ENCODE data around the gene NPFFR1.
"Not testable (repeated sequence)": the region's sequence is repeated elsewhere in the genome, so short reads cannot be mapped to it uniquely, and the experiment has no call there.

The NPFFR1 gene

DNA sequence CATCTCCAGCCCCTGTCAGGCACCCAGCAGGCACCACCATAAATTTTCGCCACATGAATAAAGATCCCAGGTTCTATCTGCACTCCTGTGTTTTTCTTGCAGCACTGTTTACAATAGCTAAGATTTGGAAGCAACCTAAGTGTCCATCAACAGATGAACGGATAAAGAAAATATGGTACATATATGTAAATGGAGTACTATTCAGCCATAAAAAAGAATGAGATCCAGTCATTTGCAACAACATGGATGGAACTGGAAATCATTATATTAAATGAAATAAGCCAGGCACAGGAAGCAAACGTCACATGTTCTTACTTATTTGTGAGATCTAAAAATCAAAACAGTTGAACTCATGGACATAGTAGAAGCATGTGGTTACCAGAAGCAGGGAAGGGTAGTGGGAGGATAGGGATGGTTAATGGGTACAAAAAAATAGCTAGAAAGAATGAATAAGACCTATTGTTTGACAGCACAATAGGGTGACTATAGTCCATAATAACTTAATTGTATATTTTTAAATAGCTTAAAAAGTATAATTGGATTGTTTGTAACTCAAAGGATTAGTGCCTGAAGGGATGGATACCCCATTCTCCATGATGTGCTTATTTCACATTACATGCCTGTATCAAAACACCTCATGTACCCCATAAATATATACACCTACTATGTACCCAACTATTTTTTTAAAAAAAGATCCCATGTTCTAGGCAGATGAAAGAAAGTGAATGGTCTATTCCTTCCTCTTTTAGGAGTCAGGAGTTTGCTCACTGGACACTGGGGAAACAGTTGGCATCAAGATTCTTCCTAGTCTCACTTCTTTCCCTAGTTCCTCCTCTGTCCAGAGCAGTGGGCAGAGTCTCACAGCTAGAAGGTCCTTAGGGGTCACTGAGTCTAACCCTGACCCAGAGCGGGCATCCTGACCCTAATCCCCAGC is 1.0 kb upstream of the NPFFR1 start:
- no peak for DNase-seq

DNA sequence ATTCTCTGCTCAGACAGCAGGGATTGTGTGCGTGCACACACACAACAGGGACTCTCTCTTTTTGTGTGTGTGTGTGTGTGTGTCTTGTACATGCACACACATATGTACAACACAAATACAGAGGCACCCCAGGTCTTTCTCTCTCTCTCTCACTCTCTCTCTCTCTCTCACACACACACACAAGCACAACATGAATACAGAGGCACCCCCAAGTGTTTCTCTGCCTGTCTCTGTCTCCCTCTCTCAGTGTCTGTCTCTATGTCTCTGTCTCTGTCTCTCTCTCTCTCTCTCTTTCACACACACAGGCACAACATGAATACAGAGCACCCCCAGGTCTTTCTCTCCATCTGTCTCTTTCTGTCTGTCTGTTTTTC is 746 bp downstream of the NPFFR1 start:
- no peak for DNase-seq

- DNase-seq, result no peak
These were observed 2.2 kb downstream of the NPFFR1 start for GRCh38 chr10:70281609-70282008.

- no peak for DNase-seq
These were observed 3.7 kb downstream of the NPFFR1 start for GRCh38 chr10:70280099-70280498.

GRCh38 chr10:70277396-70278030 is 6.3 kb downstream of the NPFFR1 start:
- DNase-seq, result no peak

DNA sequence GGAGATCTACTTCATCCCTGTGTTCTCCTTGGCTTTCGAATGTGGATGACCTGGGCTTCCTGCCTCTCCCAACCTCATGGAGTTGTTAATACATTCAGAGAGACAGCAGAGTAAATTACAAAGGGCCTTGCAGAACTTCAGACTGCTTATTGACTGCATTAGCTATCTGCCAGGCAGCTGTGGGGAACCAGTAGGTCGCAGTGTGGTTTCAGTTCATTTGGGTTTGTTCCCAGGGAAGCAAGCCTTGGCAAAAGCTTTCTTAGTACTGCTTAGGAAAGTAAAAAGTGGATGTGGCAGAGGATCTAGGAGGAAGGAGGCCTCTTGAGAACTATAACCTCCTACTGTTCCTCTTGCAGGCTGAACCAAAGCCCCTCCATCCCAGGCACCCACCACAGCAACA is 9.2 kb downstream of the NPFFR1 start:
- DNase-seq, result peak; percentile 18

- no peak for DNase-seq
These were observed 10.9 kb downstream of the NPFFR1 start for GRCh38 chr10:70272925-70273316.

DNA sequence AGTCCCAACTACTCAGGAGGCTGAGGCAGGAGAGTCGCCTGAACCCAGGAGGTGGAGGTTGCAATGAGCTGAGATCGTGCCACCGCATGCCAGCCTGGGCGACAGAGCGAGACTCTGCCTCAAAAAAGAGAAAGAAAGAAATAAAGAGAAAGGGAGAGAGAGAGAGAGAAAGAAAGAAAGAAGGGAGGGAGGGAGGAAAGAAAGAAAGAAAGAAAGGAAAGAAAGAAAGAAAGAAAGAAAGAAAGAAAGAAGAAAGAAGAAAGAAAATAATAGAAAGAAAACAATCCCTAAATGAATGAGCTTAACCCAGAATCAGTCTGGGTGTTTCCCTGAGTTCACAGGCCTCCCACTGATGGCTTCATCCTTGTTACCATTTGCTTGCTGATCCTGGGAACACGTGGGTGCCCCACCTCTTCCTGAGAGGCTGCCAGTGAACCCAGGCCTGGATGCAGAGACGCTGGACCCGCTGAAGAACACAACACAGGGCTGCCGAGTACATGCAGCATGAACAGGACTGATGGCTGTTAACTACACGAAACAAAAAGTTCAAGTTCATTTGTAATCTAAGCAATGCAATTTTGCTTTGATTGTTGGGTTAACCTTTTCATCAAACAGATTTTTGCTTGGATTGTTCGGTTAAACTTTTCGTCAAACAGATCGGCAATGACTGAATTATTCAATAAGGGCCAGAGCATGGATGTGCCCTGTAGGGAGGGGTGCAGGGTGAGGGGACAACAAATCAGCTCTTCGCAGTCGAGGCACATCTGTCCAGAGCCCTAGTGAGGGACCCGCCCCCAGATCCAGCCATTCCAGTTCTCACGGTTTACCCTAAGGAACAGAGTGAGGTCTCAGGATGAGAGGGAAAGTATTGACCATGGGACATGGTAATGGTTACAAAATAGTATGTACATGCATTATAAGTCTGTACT is 11.5 kb downstream of the NPFFR1 start:
- DNase-seq, result no peak

- no peak for DNase-seq
These were observed 12.9 kb downstream of the NPFFR1 start for GRCh38 chr10:70270952-70271351.

- DNase-seq, result no peak
These were observed 14.1 kb downstream of the NPFFR1 start for GRCh38 chr10:70269741-70270140.

GRCh38 chr10:70268376-70268775 is 15.4 kb downstream of the NPFFR1 start:
- DNase-seq, result peak; percentile 27

- DNase-seq, result peak; percentile 94
These were observed 16.5 kb downstream of the NPFFR1 start for GRCh38 chr10:70267161-70267933.

DNA sequence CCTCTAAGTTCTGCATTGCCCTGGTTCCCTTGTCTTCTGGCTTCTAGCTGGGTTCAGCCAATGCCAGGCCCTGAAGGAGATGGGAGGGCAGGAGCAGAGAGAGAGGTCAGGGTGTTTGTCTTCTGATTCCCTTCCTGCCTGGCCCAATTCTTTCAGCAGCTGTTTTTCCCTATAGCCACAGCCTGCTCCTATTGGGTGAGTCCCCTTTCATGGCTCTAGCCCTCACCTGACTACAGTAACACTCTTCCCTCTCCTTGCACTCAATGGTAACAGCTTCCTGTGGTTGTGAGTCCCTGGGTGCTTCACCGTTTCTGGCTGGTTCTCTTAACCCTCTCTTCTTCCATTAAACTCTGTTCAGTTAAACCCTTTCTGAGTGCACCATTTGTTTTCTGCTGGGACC is 17.1 kb downstream of the NPFFR1 start:
- DNase-seq, result no peak

GRCh38 chr10:70266056-70266455 is 17.7 kb downstream of the NPFFR1 start:
- no peak for DNase-seq

DNA sequence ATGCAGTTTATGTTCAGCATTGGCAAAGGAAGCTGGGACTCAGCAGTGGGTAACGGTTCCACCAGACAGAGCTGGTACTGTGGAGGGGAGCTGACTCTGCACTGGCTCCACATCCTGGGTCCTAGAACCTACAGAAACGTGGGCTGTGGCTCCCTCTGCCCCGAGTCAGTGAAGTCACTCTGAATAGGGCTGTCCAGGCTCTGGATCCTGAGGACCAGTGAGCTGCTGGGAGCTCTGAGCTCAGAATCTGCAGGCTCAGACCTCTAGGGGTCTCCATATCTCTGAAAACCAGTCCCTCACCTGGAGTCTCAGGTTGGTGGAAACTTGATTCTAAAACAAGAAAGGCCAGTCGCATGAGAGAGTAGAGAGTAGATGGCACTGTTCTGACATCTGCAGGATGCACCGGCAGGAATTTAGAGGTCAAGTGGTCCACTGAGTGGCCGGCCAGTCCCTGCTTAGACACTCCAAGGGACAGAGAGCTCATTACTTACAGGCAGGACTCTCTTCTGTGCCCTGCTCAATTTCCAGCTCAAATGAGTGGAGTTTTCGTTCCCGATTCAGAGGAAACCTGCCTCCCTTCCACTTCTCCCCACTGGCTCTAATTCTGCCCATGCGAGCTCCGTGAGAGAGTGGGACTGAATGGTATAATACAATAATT is 18.6 kb downstream of the NPFFR1 start:
- DNase-seq, result peak; percentile 84

GRCh38 chr10:70260734-70261133 is 23.1 kb downstream of the NPFFR1 start:
- no peak for DNase-seq

GRCh38 chr10:70260259-70260658 is 23.5 kb downstream of the NPFFR1 start:
- no peak for DNase-seq

DNA sequence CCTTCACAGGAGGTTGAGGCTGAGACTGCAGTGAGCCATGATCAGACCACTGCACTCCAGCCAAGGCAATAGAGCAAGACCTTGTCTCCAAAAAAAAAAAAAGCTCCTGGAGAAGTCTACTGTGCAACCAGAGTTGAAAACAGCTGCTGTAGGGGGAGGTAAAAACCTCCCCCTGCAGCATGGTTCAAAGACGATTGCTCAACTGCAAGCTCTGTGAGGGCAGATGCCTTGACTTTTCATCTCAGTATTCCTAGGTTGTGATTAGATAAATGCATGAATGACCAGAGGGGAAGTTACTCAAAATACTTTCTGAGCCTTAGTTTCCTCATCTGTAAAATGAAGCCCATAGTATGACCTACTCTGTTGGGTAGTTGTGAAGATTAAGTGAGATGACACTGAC is 25.6 kb downstream of the NPFFR1 start:
- DNase-seq, result no peak

GRCh38 chr10:70257816-70258215 is 26.0 kb downstream of the NPFFR1 start:
- not testable (repeated sequence) for DNase-seq

DNA sequence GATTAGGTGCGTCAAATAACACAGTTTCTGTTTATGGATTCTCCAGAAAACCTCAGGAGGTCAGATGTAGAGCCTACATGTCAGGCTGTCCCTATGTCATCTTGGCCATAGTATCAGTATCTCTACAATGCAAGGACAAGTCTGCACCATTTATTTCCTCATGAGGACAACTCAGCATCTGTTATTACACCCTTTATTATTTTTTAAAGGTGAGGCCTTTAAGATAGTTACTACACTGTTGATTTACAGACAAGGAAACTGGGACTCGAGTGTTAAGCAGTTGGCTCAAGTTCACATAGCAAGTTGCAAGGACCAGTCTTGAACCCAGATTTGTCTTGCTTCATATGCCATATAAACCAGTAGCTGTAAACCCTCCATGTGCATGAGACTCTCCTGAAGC is 27.3 kb downstream of the NPFFR1 start:
- DNase-seq, result no peak

DNA sequence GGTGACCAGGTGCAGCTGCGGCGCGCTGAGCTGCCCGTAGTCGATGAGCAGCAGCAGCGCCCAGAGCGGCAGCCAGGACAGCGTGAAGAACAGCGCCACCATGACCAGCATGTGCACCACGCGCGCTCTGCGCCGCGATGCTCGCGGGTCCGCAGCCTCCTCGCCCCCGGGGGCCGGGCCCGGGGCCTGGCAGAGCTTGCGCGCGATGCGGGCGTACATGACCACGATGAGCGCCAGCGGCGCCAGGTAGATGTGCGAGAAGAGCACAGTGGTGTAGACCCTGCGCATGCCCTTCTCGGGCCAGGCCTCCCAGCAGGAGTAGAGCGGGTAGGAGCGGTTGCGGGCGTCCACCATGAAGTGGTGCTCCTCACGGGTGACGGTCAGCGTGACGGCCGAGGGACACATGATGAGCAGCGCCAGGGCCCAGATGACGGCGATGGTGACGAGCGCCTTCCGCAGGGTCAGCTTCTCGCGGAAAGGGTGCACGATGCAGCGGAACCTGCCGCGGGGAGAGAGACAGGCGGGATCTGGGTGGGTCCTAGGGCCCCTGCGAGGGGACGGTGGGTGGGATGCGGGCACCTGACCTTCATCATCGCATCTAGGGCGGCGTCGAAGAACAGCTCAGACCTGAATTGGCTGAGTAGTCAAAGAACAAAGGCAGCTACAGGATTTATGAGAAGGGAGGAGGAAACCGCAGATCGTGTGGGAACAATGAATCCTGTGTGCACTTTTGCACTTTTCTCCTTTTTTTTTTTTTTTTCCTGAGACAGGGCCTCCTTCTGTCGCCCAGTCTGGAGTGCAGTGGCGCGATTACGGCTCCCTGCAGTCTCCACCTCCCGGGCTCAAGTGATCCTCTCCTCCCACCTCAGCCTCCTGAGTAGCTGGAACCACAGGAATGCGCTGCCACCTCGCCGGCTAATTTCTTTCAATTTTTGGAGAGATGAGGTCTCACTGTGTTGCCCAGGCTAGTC is 28.2 kb downstream of the NPFFR1 start:
- DNase-seq, result peak; percentile 70

All from islet precursor cell (in vitro differentiated cells).